LNCAP (cell line): Measurements from ENCODE around the gene BIN2.

Experiments used
- CTCF ChIP-seq: fragments of 450-650 bp; IDR thresholded peaks from 2 replicates; pipeline ENCODE4 v1.5.1; 2017; ENCODE audit warnings: mild to moderate bottlenecking

BIN2 gene

GRCh38 chr12:51323966-51324895 lies at the start of gene BIN2:
TSS of gene BIN2 (minus strand) at chr12:51324174. CDS start at chr12:51324102, 72 bp downstream.
- TF ChIP-seq CTCF = no peak

DNA sequence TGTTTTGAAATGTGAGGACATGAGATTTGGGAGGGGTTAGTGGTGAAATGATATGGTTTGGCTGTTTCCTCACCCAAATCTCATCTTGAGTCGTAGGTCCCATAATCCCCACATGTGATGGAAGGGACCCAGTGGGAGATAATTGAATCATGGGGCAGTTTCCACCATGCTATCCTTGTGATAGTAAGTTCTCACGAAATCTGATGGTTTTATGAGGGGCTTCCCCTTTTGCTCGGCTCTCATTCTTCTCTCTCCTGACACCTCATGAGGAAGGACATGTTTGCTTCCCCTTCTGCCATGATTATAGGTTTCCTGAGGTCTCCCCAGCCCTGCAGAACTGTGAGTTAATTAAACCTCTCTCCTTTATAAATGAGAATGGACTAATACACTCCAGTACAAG lies 49.2 kb upstream of the BIN2 start:
- TF ChIP-seq CTCF = no peak

GRCh38 chr12:51372021-51372420 lies 48.0 kb upstream of the BIN2 start:
- TF ChIP-seq CTCF = no peak

GRCh38 chr12:51371295-51371953 lies 47.5 kb upstream of the BIN2 start:
- TF ChIP-seq CTCF = no peak

GRCh38 chr12:51370667-51371066 lies 46.7 kb upstream of the BIN2 start:
- TF ChIP-seq CTCF = no peak

DNA sequence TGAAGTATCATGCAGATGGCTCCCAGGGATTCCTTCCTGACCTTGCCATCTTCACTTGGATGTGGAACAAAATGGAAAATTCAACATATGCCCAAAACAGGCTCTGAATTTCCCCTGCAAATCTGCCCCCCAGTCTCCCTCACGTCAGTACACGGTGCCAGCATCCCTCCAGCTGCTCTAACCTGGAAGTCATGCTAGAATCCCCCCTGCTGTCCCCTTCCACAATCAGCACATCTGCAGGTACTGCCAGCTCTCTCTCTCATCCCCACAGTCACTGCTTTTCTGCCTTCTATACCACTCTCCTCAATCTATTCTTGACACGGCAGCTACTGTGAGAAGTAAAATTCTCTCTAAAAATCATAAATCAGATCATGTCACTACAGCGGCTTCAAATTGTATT lies 45.6 kb upstream of the BIN2 start:
- TF ChIP-seq CTCF = no peak

DNA sequence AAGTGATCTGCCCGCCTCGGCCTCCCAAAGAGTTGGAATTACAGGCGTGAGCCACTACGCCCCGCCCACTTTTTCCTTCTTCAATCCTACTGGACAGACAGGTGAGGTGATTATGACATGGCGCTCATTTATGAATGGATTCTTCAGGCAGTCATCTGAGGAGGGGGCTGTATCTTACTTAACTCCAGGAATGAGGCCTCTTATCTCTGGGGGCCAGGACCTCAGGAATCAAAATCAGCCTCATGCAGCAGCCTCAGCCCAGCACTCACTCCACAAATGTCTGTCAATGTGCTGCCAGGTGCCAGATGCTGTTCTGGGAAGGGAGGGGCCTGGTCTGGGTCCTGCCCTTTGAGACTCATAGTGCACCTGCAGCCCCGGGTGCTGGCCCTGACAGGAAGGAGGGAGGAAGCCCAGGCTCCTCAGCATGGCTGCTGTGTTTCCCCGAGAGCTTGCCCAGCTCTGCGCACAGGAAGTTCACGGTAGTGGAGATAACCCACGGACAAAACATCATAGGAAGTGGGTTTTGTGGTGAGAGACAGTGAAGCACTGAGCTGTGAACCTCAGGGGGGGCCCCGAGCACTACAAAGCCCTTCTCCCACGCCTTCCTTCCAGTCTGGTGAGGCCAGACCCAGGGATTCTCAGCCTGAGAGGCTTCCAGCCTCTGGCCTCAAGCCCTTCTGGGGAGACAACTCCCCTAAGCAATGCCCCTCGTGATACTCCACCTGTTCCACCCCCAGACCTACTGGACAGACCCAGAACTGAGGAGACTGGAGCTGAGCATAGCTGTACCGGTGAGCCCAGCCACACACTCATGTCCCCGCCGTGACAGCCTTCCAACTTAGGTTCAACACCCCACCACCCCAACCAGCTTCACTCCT lies 44.9 kb upstream of the BIN2 start:
- no peak for TF ChIP-seq CTCF
